Mucosa of stomach (tissue), 1 donor: ENCODE results near the gene MACROH2A2.
"Not testable (repeated sequence)": the region's sequence is repeated elsewhere in the genome, so short reads cannot be mapped to it uniquely, and the experiment has no call there.

Experiments
- H3K27me3 ChIP-seq: one replicate; pipeline ENCODE4 v1.7.0; 2013; ENCODE audit warnings: mild to moderate bottlenecking, low read length; ENCODE audit not compliant: control insufficient read depth, insufficient read depth
- H3K36me3 ChIP-seq: one replicate; pipeline ENCODE4 v1.7.0; 2013; ENCODE audit warnings: low read length; ENCODE audit not compliant: control insufficient read depth, insufficient read depth
- H3K4me1 ChIP-seq: one replicate; pipeline ENCODE4 v1.7.0; 2013; ENCODE audit warnings: mild to moderate bottlenecking, low read length; ENCODE audit not compliant: control insufficient read depth, insufficient read depth
- H3K4me3 ChIP-seq: one replicate; pipeline ENCODE4 v1.7.0; 2013; ENCODE audit warnings: low read length
- H3K9ac ChIP-seq: one replicate; pipeline ENCODE4 v1.7.0; 2013; ENCODE audit warnings: mild to moderate bottlenecking, low read length, moderate library complexity
- H3K9me3 ChIP-seq: one replicate; pipeline ENCODE4 v1.7.0; 2013; ENCODE audit warnings: mild to moderate bottlenecking, low read length, moderate library complexity; ENCODE audit not compliant: control insufficient read depth
- donor health status: Pancreatic carcinoma.

MACROH2A2 gene

GRCh38 chr10:70092389-70092718, 39.7 kb downstream of the MACROH2A2 start:
- H3K9ac ChIP-seq = no peak overlapping the region
- H3K27me3 ChIP-seq = no peaks in the 10 kb centered on the region
- H3K4me3 ChIP-seq = no peak overlapping the region
- H3K36me3 ChIP-seq = no peaks in the 10 kb centered on the region
- H3K4me1 ChIP-seq = no peaks in the 10 kb centered on the region
- H3K9me3 ChIP-seq = no peaks in the 10 kb centered on the region

- no peak overlapping the region for H3K4me3 ChIP-seq
- H3K27me3 ChIP-seq = no peaks in the 10 kb centered on the region
- H3K9ac ChIP-seq = no peak overlapping the region
- H3K9me3 ChIP-seq = no peaks in the 10 kb centered on the region
- H3K4me1 ChIP-seq = no peaks in the 10 kb centered on the region
- H3K36me3 ChIP-seq = no peaks in the 10 kb centered on the region
Measured at GRCh38 chr10:70093335-70093944, 40.8 kb downstream of the MACROH2A2 start.

GRCh38 chr10:70094250-70094649, 41.6 kb downstream of the MACROH2A2 start:
- no peak overlapping the region for H3K4me3 ChIP-seq
- H3K4me1 ChIP-seq = no peaks in the 10 kb centered on the region
- no peaks in the 10 kb centered on the region for H3K36me3 ChIP-seq
- no peaks in the 10 kb centered on the region for H3K27me3 ChIP-seq
- no peak overlapping the region for H3K9ac ChIP-seq
- no peaks in the 10 kb centered on the region for H3K9me3 ChIP-seq

GRCh38 chr10:70096016-70096704, 43.5 kb downstream of the MACROH2A2 start:
- no peaks in the 10 kb centered on the region for H3K9me3 ChIP-seq
- H3K9ac ChIP-seq = no peak overlapping the region
- H3K36me3 ChIP-seq = no peaks in the 10 kb centered on the region
- no peaks in the 10 kb centered on the region for H3K27me3 ChIP-seq
- no peak overlapping the region for H3K4me3 ChIP-seq
- no peaks in the 10 kb centered on the region for H3K4me1 ChIP-seq

GRCh38 chr10:70096705-70097420, 44.2 kb downstream of the MACROH2A2 start:
- Histone ChIP-seq H3K36me3 (no peaks in the 10 kb centered on the region), H3K4me1 (no peaks in the 10 kb centered on the region), H3K27me3 (no peaks in the 10 kb centered on the region), H3K9me3 (no peaks in the 10 kb centered on the region), H3K9ac (no peak overlapping the region), H3K4me3 (no peak overlapping the region)

GRCh38 chr10:70097459-70097858, 44.8 kb downstream of the MACROH2A2 start:
- Histone ChIP-seq H3K4me1 (no peaks in the 10 kb centered on the region), H3K27me3 (no peaks in the 10 kb centered on the region), H3K9ac (no peak overlapping the region), H3K9me3 (no peaks in the 10 kb centered on the region), H3K36me3 (no peaks in the 10 kb centered on the region), H3K4me3 (no peak overlapping the region)

GRCh38 chr10:70098271-70098670, 45.6 kb downstream of the MACROH2A2 start:
- no peaks in the 10 kb centered on the region for H3K4me1 ChIP-seq
- no peaks in the 10 kb centered on the region for H3K36me3 ChIP-seq

GRCh38 chr10:70101068-70101562, 48.5 kb downstream of the MACROH2A2 start:
- not testable (repeated sequence) for H3K9me3 ChIP-seq, H3K36me3 ChIP-seq, H3K4me1 ChIP-seq, H3K9ac ChIP-seq, H3K27me3 ChIP-seq, H3K4me3 ChIP-seq

More at GRCh38 chr10:70098271-70098670, 45.6 kb downstream of the MACROH2A2 start:
- H3K27me3 ChIP-seq = no peaks in the 10 kb centered on the region
- no peak overlapping the region for H3K4me3 ChIP-seq
- no peak overlapping the region for H3K9ac ChIP-seq
- no peaks in the 10 kb centered on the region for H3K9me3 ChIP-seq

- no peak overlapping the region for H3K9ac ChIP-seq
- no peaks in the 10 kb centered on the region for H3K4me1 ChIP-seq
- no peaks in the 10 kb centered on the region for H3K36me3 ChIP-seq
- H3K27me3 ChIP-seq = no peaks in the 10 kb centered on the region
- no peaks in the 10 kb centered on the region for H3K9me3 ChIP-seq
- H3K4me3 ChIP-seq = no peak overlapping the region
Measured at GRCh38 chr10:70101668-70102067, 49.0 kb downstream of the MACROH2A2 start.

GRCh38 chr10:70106958-70107791, 54.5 kb downstream of the MACROH2A2 start:
- no peak overlapping the region for H3K4me3 ChIP-seq
- H3K4me1 ChIP-seq = no peaks in the 10 kb centered on the region
- H3K27me3 ChIP-seq = no peaks in the 10 kb centered on the region
- no peaks in the 10 kb centered on the region for H3K36me3 ChIP-seq
- no peaks in the 10 kb centered on the region for H3K9me3 ChIP-seq
- no peak overlapping the region for H3K9ac ChIP-seq

GRCh38 chr10:70109064-70109729, 56.6 kb downstream of the MACROH2A2 start:
- no peaks in the 10 kb centered on the region for H3K9me3 ChIP-seq
- no peak overlapping the region for H3K4me3 ChIP-seq
- no peaks in the 10 kb centered on the region for H3K36me3 ChIP-seq
- no peak overlapping the region for H3K9ac ChIP-seq
- H3K4me1 ChIP-seq = no peaks in the 10 kb centered on the region
- no peaks in the 10 kb centered on the region for H3K27me3 ChIP-seq
